Measurements from ENCODE around the gene TRAF7. TPM values are rescaled to one million over a fixed set of nuclear protein-coding genes. Genes with fewer than 3 reads are reported as not detected.

The TRAF7 gene
- total and polyA plus RNA-seq, 2 of the 13 experiments (the other 11 are each of a cell fraction or from before 2014, with no cell fraction given), result 47.9 to 65.6 TPM

DNA sequence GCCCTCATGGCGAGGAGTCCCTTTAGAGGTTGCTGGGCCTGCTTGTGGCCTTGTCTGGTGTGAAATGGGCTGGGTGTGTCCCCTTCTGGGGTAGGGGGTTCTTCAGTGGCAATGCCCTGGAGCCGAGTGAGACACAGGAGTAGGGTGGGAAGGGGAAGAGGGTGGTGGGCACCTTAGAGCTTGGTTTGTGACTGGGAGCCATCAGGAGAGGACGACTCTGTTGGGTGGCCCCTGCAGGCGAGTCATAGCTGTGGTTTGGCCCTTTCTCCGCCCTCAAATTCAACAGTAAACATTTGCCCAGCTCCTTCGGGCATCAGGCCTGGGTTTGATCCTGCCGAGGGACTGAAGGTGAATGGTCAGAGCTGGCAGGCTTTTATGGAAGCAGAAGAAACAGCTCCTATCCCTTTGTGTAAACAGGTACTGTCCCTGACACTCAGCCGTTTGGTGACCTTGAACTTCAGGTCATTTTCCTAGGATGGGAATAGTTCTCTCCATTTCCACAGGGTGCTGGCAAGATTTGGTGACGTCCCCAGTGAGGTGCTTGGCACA is 70.7 kb downstream of the TRAF7 start (continued):
- TF ChIP-seq, protein P1, sequence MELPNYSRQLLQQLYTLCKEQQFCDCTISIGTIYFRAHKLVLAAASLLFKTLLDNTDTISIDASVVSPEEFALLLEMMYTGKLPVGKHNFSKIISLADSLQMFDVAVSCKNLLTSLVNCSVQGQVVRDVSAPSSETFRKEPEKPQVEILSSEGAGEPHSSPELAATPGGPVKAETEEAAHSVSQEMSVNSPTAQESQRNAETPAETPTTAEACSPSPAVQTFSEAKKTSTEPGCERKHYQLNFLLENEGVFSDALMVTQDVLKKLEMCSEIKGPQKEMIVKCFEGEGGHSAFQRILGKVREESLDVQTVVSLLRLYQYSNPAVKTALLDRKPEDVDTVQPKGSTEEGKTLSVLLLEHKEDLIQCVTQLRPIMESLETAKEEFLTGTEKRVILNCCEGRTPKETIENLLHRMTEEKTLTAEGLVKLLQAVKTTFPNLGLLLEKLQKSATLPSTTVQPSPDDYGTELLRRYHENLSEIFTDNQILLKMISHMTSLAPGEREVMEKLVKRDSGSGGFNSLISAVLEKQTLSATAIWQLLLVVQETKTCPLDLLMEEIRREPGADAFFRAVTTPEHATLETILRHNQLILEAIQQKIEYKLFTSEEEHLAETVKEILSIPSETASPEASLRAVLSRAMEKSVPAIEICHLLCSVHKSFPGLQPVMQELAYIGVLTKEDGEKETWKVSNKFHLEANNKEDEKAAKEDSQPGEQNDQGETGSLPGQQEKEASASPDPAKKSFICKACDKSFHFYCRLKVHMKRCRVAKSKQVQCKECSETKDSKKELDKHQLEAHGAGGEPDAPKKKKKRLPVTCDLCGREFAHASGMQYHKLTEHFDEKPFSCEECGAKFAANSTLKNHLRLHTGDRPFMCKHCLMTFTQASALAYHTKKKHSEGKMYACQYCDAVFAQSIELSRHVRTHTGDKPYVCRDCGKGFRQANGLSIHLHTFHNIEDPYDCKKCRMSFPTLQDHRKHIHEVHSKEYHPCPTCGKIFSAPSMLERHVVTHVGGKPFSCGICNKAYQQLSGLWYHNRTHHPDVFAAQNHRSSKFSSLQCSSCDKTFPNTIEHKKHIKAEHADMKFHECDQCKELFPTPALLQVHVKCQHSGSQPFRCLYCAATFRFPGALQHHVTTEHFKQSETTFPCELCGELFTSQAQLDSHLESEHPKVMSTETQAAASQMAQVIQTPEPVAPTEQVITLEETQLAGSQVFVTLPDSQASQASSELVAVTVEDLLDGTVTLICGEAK (IDR thresholded peaks at IDR 0.05), result no peak
- TF ChIP-seq, protein P1 (CRISPR knock-in tag; IDR thresholded peaks at IDR 0.05), result 0 out of 2 replicates have a peak, but pooled peaks have one; percentile 23
- TF ChIP-seq, protein P2, sequence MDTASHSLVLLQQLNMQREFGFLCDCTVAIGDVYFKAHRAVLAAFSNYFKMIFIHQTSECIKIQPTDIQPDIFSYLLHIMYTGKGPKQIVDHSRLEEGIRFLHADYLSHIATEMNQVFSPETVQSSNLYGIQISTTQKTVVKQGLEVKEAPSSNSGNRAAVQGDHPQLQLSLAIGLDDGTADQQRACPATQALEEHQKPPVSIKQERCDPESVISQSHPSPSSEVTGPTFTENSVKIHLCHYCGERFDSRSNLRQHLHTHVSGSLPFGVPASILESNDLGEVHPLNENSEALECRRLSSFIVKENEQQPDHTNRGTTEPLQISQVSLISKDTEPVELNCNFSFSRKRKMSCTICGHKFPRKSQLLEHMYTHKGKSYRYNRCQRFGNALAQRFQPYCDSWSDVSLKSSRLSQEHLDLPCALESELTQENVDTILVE (CRISPR knock-in tag; IDR thresholded peaks at IDR 0.05), result peak; percentile 14; the same call in 1 of the 2 replicates
- TF ChIP-seq, protein P3, sequence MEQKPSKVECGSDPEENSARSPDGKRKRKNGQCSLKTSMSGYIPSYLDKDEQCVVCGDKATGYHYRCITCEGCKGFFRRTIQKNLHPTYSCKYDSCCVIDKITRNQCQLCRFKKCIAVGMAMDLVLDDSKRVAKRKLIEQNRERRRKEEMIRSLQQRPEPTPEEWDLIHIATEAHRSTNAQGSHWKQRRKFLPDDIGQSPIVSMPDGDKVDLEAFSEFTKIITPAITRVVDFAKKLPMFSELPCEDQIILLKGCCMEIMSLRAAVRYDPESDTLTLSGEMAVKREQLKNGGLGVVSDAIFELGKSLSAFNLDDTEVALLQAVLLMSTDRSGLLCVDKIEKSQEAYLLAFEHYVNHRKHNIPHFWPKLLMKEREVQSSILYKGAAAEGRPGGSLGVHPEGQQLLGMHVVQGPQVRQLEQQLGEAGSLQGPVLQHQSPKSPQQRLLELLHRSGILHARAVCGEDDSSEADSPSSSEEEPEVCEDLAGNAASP (CRISPR knock-in tag; IDR thresholded peaks at IDR 0.05; ENCODE audit: borderline replicate concordance), result peak; percentile 74; the same call in 1 of the 2 replicates
- TF ChIP-seq NCOR1 (IDR thresholded peaks at IDR 0.05; ENCODE audit: borderline replicate concordance, low read length) (peak; percentile 61; the same call in 1 of the 2 replicates), SOX6 (IDR thresholded peaks at IDR 0.05) (no peak), SOX6 (CRISPR knock-in tag; IDR thresholded peaks at IDR 0.05) (peak; percentile 67), ZNF292 (CRISPR knock-in tag; IDR thresholded peaks at IDR 0.05; ENCODE audit: borderline replicate concordance, low read depth) (peak; percentile 25; the same call in 1 of the 2 replicates), ELF3 (CRISPR knock-in tag; IDR thresholded peaks at IDR 0.05) (0 out of 2 replicates have a peak, but pooled peaks have one; percentile 29)
- TF ChIP-seq, protein P4, sequence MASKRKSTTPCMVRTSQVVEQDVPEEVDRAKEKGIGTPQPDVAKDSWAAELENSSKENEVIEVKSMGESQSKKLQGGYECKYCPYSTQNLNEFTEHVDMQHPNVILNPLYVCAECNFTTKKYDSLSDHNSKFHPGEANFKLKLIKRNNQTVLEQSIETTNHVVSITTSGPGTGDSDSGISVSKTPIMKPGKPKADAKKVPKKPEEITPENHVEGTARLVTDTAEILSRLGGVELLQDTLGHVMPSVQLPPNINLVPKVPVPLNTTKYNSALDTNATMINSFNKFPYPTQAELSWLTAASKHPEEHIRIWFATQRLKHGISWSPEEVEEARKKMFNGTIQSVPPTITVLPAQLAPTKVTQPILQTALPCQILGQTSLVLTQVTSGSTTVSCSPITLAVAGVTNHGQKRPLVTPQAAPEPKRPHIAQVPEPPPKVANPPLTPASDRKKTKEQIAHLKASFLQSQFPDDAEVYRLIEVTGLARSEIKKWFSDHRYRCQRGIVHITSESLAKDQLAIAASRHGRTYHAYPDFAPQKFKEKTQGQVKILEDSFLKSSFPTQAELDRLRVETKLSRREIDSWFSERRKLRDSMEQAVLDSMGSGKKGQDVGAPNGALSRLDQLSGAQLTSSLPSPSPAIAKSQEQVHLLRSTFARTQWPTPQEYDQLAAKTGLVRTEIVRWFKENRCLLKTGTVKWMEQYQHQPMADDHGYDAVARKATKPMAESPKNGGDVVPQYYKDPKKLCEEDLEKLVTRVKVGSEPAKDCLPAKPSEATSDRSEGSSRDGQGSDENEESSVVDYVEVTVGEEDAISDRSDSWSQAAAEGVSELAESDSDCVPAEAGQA (IDR thresholded peaks at IDR 0.05; ENCODE audit: low read depth), result no peak
- TF ChIP-seq, protein P4 (CRISPR knock-in tag; IDR thresholded peaks at IDR 0.05; ENCODE audit: borderline replicate concordance), result no peak
